Ovary (tissue), 3 donors: ENCODE measurements around the gene PIGH.

Experiments
- CTCF ChIP-seq, 3 donors: fragments of 450-650 bp in 2 of 3; fragments of 200-600 bp in 1 of 3; IDR thresholded peaks; one replicate each; pipeline versions ENCODE4 v1.5.1 to v1.8.0; 2016 to 2022; ENCODE audit warnings: antibody characterized with exemption in 3 of 3, mild to moderate bottlenecking in 1 of 3
- EP300 ChIP-seq: sonication (generic); formaldehyde crosslinking; IDR thresholded peaks from one replicate; pipeline ENCODE4 v1.6.1; 2017; ENCODE audit warnings: antibody characterized with exemption
- donor health status: DM: no; HTN: no; CAD: no.

GRCh38 chr14:67582061-67582460 lies 18.0 kb downstream of the PIGH start:
- no peak for TF ChIP-seq CTCF (IDR thresholded peaks at IDR 0.05)
- no peak for TF ChIP-seq EP300
